ENCODE measurements around the gene LRP8. TPM values are rescaled to one million over a fixed set of nuclear protein-coding genes. Genes with fewer than 3 reads are reported as not detected.
A peak's percentile ranks its signal among the peaks of the same experiment; 100 is the strongest.
"Not testable (repeated sequence)": the region's sequence is repeated elsewhere in the genome, so short reads cannot be mapped to it uniquely, and the experiment has no call there.

The LRP8 gene
- polyA plus RNA-seq, 5 donors, result 7.5 to 13.5 (median 10.1) TPM

DNA sequence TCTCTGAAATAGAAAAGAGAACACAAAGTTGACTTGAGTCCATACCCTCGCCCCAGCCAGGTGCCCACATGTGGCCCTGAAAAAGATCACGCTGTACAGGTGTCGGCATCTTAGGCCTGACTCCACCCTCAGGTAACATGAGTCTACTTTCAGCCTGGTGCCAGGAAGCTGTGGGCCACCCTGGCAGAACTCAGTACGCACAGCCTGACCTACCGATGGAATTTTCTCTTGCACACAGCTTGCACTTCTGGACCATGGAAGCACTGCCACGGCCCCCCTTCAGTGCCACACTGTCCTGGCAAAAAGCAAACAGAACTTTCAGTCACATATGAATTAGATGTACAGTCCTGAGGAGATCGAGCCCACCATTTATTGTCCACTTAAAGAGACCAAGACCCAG is 109.7 kb downstream of the LRP8 start:
- DNase-seq, result no peak

- DNase-seq, result no peak
These were observed 113.4 kb downstream of the LRP8 start for GRCh38 chr1:53214376-53214940.

DNA sequence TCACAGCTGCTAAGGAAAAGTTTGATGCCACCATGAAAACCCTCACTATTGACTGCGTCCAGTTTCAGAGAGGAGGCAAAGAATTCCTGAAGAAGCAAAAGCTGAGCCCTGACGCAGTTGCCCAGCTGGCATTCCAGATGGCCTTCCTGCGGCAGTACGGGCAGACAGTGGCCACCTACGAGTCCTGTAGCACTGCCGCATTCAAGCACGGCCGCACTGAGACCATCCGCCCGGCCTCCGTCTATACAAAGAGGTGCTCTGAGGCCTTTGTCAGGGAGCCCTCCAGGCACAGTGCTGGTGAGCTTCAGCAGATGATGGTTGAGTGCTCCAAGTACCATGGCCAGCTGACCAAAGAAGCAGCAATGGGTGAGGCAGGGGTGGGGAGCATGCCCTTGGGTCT is 116.9 kb downstream of the LRP8 start:
- DNase-seq, result no peak

- DNase-seq, result no peak
These were observed 117.5 kb downstream of the LRP8 start for GRCh38 chr1:53210352-53210751.

GRCh38 chr1:53207726-53208125 is 120.1 kb downstream of the LRP8 start:
- DNase-seq, result no peak

GRCh38 chr1:53206735-53207379 is 121.0 kb downstream of the LRP8 start:
- no peak for DNase-seq

GRCh38 chr1:53206083-53206685 is 121.7 kb downstream of the LRP8 start:
- DNase-seq, result not testable (repeated sequence)

GRCh38 chr1:53205496-53205895 is 122.4 kb downstream of the LRP8 start:
- not testable (repeated sequence) for DNase-seq

DNA sequence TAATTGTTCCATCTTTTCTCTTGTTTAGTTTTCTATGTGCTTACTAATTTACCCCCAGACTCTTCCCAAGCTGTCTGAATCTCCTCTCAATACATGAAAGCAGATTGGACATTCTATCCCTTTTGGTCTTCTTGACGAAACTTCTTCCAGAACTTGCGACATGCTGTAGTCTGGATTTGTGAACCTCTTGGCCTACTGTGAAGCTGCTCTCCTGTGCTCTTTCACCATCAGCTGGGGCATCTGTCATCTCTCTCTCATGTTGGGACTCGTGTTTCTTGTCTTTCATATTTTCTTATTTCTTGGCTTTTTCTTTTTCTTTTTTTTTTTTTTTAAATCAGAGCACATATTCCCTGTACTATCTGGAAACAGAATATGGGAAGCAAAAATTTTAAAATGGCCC is 124.4 kb downstream of the LRP8 start:
- DNase-seq, result no peak

DNA sequence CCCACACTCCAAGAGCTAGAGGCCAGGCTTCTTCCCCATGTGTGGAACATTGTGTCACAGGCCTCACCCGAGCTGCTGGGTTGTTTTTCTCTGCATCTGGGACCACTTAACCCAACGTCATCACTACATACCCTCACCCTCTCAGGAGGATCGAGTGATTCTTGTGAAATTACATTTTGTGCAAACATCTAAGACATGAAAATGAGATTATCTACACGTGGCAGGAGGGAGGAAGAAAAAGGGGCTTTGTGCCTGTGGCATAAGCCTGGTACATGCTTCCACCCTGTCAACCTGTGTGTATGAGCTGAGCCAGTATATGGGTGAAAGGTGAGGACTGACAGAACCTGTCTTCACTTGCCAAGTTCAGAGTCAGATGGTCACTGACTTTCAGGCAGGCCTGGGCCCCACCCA is 129.6 kb downstream of the LRP8 start:
- no peak for DNase-seq

DNA sequence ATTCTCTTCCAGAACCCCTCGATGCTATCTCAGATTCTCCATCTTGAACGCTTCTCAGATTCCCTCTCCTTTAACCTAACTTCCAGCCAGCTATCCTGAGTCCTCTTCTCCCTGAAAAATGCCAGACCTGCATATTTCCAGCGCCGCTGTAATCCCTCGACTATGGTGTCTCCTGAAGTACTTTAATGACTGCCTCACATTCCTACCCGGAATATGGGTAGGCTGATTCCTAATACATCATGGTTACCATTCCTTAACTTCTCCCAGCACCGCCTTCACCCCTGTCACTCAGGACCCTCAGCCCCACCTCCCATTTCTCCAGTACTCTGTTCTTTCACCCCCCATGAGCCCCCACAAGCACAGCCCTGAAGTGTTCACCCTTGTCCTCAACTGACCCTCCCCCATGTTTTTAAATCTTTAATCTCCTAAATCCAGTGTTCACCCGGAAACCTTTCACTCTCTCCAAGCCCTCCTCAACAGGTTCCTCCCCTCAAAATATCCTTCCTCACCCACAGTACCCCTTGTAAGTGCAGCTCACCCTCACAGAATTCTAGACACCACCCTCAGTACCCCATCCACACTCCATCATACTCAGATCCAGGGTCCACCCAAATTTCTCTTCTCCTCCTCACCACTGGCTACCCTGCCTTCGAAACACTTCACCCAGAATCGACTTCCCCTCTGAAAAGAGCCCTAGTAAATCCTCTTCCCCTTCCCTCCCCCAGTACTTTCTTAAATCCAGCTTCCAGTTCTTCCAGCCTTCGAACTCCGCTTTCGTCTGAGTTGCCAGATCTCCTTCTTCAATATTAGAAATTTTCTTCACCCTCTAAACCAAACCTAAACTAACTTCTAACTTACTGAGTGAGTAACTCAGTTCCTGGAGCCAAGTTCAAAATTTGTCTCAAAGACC is 130.3 kb downstream of the LRP8 start:
- no peak for DNase-seq

DNA sequence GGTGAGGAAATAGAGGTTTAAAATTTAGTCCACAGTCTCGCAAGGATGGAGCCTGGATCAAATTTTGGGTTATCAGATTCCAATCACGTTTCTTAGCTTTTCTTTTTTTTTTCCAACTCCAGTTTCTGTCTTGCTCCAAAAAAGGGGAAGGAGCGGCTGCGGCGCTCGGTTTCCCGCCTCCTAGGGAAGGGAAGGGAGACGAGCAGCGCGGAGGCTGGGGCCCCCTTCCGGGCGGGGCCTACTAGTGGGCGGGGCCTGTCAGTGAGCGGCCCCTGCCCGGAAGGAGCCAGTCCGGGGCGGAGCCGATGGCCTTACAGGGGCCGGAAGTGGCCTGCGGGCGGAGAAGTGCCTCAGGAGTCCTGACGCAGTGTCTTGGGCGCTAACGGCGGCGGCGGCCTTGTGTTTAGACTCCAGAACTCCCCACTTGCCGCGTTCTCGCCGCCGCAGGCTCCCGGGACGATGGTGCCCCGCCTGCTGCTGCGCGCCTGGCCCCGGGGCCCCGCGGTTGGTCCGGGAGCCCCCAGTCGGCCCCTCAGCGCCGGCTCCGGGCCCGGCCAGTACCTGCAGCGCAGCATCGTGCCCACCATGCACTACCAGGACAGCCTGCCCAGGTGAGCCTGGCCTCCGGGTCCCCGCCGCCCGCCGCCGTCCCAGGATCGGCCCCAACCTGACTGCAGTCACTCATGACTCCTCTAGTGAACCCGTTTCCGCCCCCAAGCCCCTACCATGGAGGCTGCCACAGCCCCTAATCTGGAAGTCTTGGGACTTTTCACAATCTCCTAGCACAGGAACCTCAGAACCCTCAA is 131.2 kb downstream of the LRP8 start, which contains the start of gene CPT2:
Gene CPT2, plus strand, starts transcription at position 340 of the 806 bp plus-strand sequence. Its CDS starts 120 bp downstream, at position 460.
- peak; percentile 90 to 92 for DNase-seq

DNA sequence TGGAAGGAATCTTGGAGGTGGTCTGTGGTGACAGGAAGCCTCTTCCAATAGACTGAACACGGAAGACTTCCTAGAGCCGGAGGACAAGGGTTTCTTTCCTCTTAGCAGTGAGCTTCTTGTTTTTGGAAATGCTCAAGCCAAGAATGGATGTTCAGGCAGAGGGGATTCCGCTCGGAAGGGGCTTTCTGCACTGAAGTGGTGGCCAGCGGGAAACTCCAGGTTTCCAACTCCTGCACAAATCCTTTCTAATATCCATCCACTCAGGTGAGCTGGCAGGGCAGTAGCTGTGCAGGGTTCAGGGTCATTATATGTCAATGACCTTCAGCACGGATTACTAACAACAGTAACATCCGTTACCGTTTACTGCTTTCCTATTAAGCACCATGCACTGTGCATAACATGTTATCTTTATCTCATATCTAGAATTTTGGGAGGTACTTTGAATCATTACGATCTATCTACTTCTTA is 131.8 kb downstream of the LRP8 start:
- no peak for DNase-seq

DNA sequence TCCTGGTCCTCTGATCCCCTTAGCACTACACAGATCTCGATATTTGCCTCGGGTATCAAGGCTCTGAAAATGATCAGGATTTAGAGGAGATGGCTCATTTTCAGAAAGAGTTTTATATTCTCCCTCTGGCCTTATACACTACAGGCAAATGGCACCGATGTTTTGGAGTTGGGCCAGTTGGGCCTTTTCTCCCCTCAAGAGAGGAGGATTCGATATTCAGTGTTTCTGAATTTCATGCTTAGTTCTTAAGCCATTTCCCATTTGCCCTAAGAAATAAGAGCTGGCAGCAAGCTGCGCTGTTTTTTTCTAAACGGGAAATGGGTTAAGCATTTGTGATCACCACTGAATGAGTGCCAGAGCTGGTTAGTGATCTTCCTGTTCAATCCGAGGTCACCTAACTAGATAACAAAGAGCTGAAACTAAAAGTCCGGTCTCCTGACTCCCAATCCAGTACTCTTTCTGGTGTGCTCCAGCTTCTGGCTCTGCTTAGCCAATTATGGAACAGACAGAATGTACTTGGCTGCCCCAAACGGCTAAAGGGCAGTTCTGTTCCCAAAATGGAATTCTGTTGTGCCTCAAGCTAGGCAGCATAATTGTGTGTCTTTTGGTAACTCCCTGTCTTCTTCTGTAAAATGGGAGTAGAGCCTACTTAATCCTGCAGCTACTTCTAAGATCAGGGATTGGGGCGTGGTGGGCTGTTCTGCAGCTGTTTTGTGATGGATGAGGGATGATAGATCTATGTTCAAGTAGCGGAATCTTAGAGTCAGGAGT is 132.4 kb downstream of the LRP8 start:
- DNase-seq, result no peak

Other genes with a start within 250 kb of the LRP8 start
- under 1 TPM; 0.31 to 0.82 (median 0.67) TPM for gene SLC1A7, start 185.4 kb downstream of the LRP8 start, polyA plus RNA-seq (ENCODE audit: insufficient read depth in 1 of 5, insufficient read length in 5 of 5, low replicate concordance in 1 of 5)
- 10 to 100 TPM; 16.0 to 19.0 (median 18.0) TPM for gene CPT2, start 131.2 kb downstream of the LRP8 start, polyA plus RNA-seq (ENCODE audit: insufficient read depth in 1 of 5, insufficient read length in 5 of 5, low replicate concordance in 1 of 5)
- gene CZIB, start 107.4 kb downstream of the LRP8 start, polyA plus RNA-seq (ENCODE audit: insufficient read depth in 1 of 5, insufficient read length in 5 of 5, low replicate concordance in 1 of 5), result 100 to 1,000 TPM in 4 of 5 donors, 10 to 100 TPM in 1; 89.4 to 106 (median 105) TPM
- gene MAGOH, start 89.6 kb downstream of the LRP8 start, polyA plus RNA-seq (ENCODE audit: insufficient read depth in 1 of 5, insufficient read length in 5 of 5, low replicate concordance in 1 of 5), result 10 to 100 TPM; 72.9 to 93.4 (median 77.7) TPM
- not detected for gene DMRTB1, start 131.3 kb upstream of the LRP8 start, polyA plus RNA-seq (ENCODE audit: insufficient read depth in 1 of 5, insufficient read length in 5 of 5, low replicate concordance in 1 of 5)

Measured in right lung (tissue), 5 donors.